CD4-positive, alpha-beta T cell (primary cell): ENCODE data around the gene NT5C1B. TPM values are rescaled to one million over a fixed set of nuclear protein-coding genes. Genes with fewer than 3 reads are reported as not detected.

Experiments used
- ATAC-seq: fragments of 200-7000 bp; cut with Tn5 transposase; one replicate; pipeline ENCODE4 v1.10.0; 2022; ENCODE audit warnings: mild to moderate bottlenecking; ENCODE audit not compliant: poor library complexity
- CTCF ChIA-PET: fragments of 350-600 bp; sonication (Branson Sonifier 250); formaldehyde crosslinking; loops from one replicate; lab custom pipeline; 2021; ENCODE audit warnings: antibody characterized with exemption, inconsistent platforms; lab: Charles Lee
- POLR2A ChIA-PET: fragments of 350-600 bp; sonication (Branson Sonifier 250); formaldehyde crosslinking; loops from one replicate; lab custom pipeline; 2021; ENCODE audit warnings: antibody characterized with exemption, inconsistent platforms; lab: Charles Lee
- DNase-seq, 14 experiments: peaks; one replicate each; pipeline ENCODE4 v3.0.0-alpha.2; 2013 to 2020; ENCODE audit warnings: mixed read lengths in 2 of 14
- H3K27ac ChIP-seq, 2 donors: one replicate each; pipeline versions ENCODE4 v1.5.1 to v1.7.0; 2013; ENCODE audit warnings: low read length in 2 of 2, low read depth in 1 of 2, mild to moderate bottlenecking in 1 of 2
- H3K27me3 ChIP-seq, 2 experiments: 1 replicate in 1 of 2; 2 replicates in 1 of 2; pipeline versions ENCODE4 v1.6.1 to v1.7.0; 2013; ENCODE audit warnings: low read length in 2 of 2, control low read depth in 1 of 2, mild to moderate bottlenecking in 1 of 2, moderate library complexity in 1 of 2; ENCODE audit not compliant: insufficient read depth in 2 of 2, control insufficient read depth in 1 of 2
- H3K36me3 ChIP-seq: one replicate; pipeline ENCODE4 v1.6.1; 2013; ENCODE audit warnings: low read length, control low read depth; ENCODE audit not compliant: insufficient read depth
- H3K4me1 ChIP-seq: one replicate; pipeline ENCODE4 v1.6.1; 2013; ENCODE audit warnings: low read length, control low read depth; ENCODE audit not compliant: insufficient read depth
- H3K4me3 ChIP-seq: one replicate; pipeline ENCODE4 v1.5.1; 2013; ENCODE audit warnings: mild to moderate bottlenecking, low read length, moderate library complexity
- H3K9me3 ChIP-seq, 2 experiments: 1 replicate in 1 of 2; 2 replicates in 1 of 2; pipeline versions ENCODE4 v1.6.1 to v1.7.0; 2013; ENCODE audit warnings: low read length in 2 of 2, mild to moderate bottlenecking in 2 of 2, control low read depth in 1 of 2, moderate library complexity in 1 of 2; ENCODE audit not compliant: control insufficient read depth in 1 of 2, insufficient read depth in 1 of 2
- H3K27ac Mint-ChIP-seq: one replicate; pipeline ENCODE4 v1.8.0; 2020; ENCODE audit warnings: mixed read lengths
- H3K27me3 Mint-ChIP-seq: one replicate; pipeline ENCODE4 v1.8.0; 2021; ENCODE audit warnings: mixed read lengths
- H3K36me3 Mint-ChIP-seq: one replicate; pipeline ENCODE4 v1.8.0; 2021; ENCODE audit warnings: low read depth, mixed read lengths
- H3K4me1 Mint-ChIP-seq: one replicate; pipeline ENCODE4 v1.8.0; 2021; ENCODE audit warnings: low read depth, mixed read lengths
- H3K4me3 Mint-ChIP-seq: one replicate; pipeline ENCODE4 v1.8.0; 2020; ENCODE audit warnings: mild to moderate bottlenecking, mixed read lengths
- H3K9me3 Mint-ChIP-seq: one replicate; pipeline ENCODE4 v1.8.0; 2020; ENCODE audit warnings: mixed read lengths
- CTCF ChIP-seq: fragments of 200-600 bp; IDR thresholded peaks from one replicate; pipeline ENCODE4 v1.8.0; 2022; ENCODE audit warnings: antibody characterized with exemption, mild to moderate bottlenecking
- intact Hi-C, 2 experiments: fragments of 100-400 bp; cut with DNase I in 1 of 2; cut with micrococcal nuclease in 1 of 2; formaldehyde crosslinking; loops; one replicate each; pipeline versions ENCODE4 v1.15.1 to v1.9.0; 2023 to 2025; cut with DNase I, micrococcal nuclease
- total RNA-seq, 174 experiments: library from RNA in 2 of 174; stranded (reverse) in 2 of 174; gene quantifications; one replicate each; pipeline ENCODE4 v1.2.3 and lab custom pipeline; 2021 to 2026

NT5C1B gene
- total RNA-seq, 2 experiments from 2014 or later: not detected

GRCh38 chr2:18560797-18561085, 28.6 kb downstream of the NT5C1B start:
- Histone ChIP-seq H3K36me3 (peaks cover 9% of the 10 kb centered on the region), H3K9me3 (peaks cover 4 to 11% of the 10 kb centered on the region in 2 experiments), H3K27me3 (no peaks in the 10 kb centered on the region), H3K27ac (peak overlapping the region; percentile 70 to 88), H3K4me1 (peaks cover 13% of the 10 kb centered on the region), H3K4me3 (peak overlapping the region; percentile 55)
- Mint-ChIP-seq H3K9me3 (peaks cover 3% of the 10 kb centered on the region), H3K27ac (peak overlapping the region; percentile 93), H3K4me3 (peak overlapping the region; percentile 90), H3K4me1 (peaks cover 57% of the 10 kb centered on the region), H3K27me3 (no peaks in the 10 kb centered on the region), H3K36me3 (peaks cover 63% of the 10 kb centered on the region)
- ATAC-seq: no peak
- POLR2A ChIA-PET: interaction anchor here (1.0 to 2.9 kb wide), 12 partner anchors 10 to 1886 kb away, joined by 3 to 44 read pairs (median 6); partner anchors contain the start of genes LAPTM4A, RHOB, TTC32 and WDR35
- CTCF ChIA-PET: no interaction called here
- no peak for DNase-seq
- no peak for TF ChIP-seq CTCF
- intact Hi-C loops: loop anchor here (1.0 to 10.0 kb wide), 7 partner anchors 786 to 1884 kb away; partner anchors contain the start of genes LAPTM4A (in 2 of the 2), RHOB (in 1 of the 2) and TTC32 (in 1 of the 2)

GRCh38 chr2:18560031-18560796, 29.2 kb downstream of the NT5C1B start, which contains the start of gene RDH14:
Gene RDH14, minus strand, starts transcription at chr2:18560653. Its CDS starts 81 bp downstream, at chr2:18560572.
- H3K4me1 Mint-ChIP-seq: peaks cover 57% of the 10 kb centered on the region
- H3K36me3 Mint-ChIP-seq: peaks cover 63% of the 10 kb centered on the region
- no peaks in the 10 kb centered on the region for H3K27me3 Mint-ChIP-seq
- Histone ChIP-seq H3K36me3 (peaks cover 14% of the 10 kb centered on the region), H3K9me3 (peaks cover 4 to 11% of the 10 kb centered on the region in 2 experiments), H3K27ac (peak within 1 kb of the TSS; percentile 79 to 88), H3K27me3 (no peaks in the 10 kb centered on the region), H3K4me1 (peaks cover 13% of the 10 kb centered on the region), H3K4me3 (peak within 1 kb of the TSS; percentile 55)
- intact Hi-C loops: loop anchor here (1.0 to 10.0 kb wide), 7 partner anchors 787 to 1885 kb away; partner anchors contain the start of genes LAPTM4A (in 2 of the 2), RHOB (in 1 of the 2) and TTC32 (in 1 of the 2)
- H3K9me3 Mint-ChIP-seq: peaks cover 3% of the 10 kb centered on the region
- peak; percentile 89 for ATAC-seq
- DNase-seq: peak; percentile 84 to 95 (median 91)
- CTCF ChIA-PET: no interaction called here
- peak within 1 kb of the TSS; percentile 97 for H3K4me3 Mint-ChIP-seq
- POLR2A ChIA-PET: interaction anchor here (0.8 to 2.9 kb wide), 13 partner anchors 10 to 1887 kb away, joined by 3 to 44 read pairs (median 6); partner anchors contain the start of genes LAPTM4A, RHOB, TTC32 and WDR35
- TF ChIP-seq CTCF: no peak
- H3K27ac Mint-ChIP-seq: peak within 1 kb of the TSS; percentile 93

GRCh38 chr2:18559531-18560030, 29.8 kb downstream of the NT5C1B start:
- no peak for TF ChIP-seq CTCF
- DNase-seq: peak in 4 of 14 experiments; percentile 1 to 11 (median 3)
- ATAC-seq: no peak
- Histone ChIP-seq H3K36me3 (peaks cover 20% of the 10 kb centered on the region), H3K9me3 (peaks cover 4 to 11% of the 10 kb centered on the region in 2 experiments), H3K4me3 (peak overlapping the region; percentile 55), H3K27me3 (no peaks in the 10 kb centered on the region), H3K4me1 (peaks cover 13% of the 10 kb centered on the region), H3K27ac (peak overlapping the region; percentile 79 to 88)
- H3K9me3 Mint-ChIP-seq: no peaks in the 10 kb centered on the region
- no peaks in the 10 kb centered on the region for H3K27me3 Mint-ChIP-seq
- intact Hi-C loops: loop anchor here (1.0 to 10.0 kb wide), 8 partner anchors 787 to 1885 kb away; partner anchors contain the start of genes LAPTM4A (in 2 of the 2), PUM2 (in 1 of the 2), RHOB (in 1 of the 2) and TTC32 (in 1 of the 2)
- POLR2A ChIA-PET: interaction anchor here (0.8 to 2.9 kb wide), 12 partner anchors 11 to 1887 kb away, joined by 3 to 44 read pairs (median 6); partner anchors contain the start of genes LAPTM4A, RHOB and TTC32
- CTCF ChIA-PET: no interaction called here
- H3K36me3 Mint-ChIP-seq: peaks cover 63% of the 10 kb centered on the region
- peak overlapping the region; percentile 93 for H3K27ac Mint-ChIP-seq
- H3K4me3 Mint-ChIP-seq: peak overlapping the region; percentile 97
- peaks cover 62% of the 10 kb centered on the region for H3K4me1 Mint-ChIP-seq
